GM21825 (cell line): ENCODE data around the gene CREBRF.
"Not testable (repeated sequence)": the region's sequence is repeated elsewhere in the genome, so short reads cannot be mapped to it uniquely, and the experiment has no call there.

Experiments
- ATAC-seq: cut with Tn5 transposase; IDR thresholded peaks from one replicate; pipeline ENCODE4 v1.9.1; 2021; ENCODE audit warnings: mild to moderate bottlenecking, moderate library complexity; ENCODE audit not compliant: unreplicated experiment

CREBRF gene

GRCh38 chr5:173075970-173076369 lies 19.8 kb downstream of the CREBRF start:
- ATAC-seq = no peak

- ATAC-seq = not testable (repeated sequence)
These were observed 20.3 kb downstream of the CREBRF start for GRCh38 chr5:173076471-173076870.

GRCh38 chr5:173078878-173079277 lies 22.7 kb downstream of the CREBRF start:
- no peak for ATAC-seq

GRCh38 chr5:173089581-173089980 lies 33.4 kb downstream of the CREBRF start:
- ATAC-seq = no peak

GRCh38 chr5:173090639-173091038 lies 34.5 kb downstream of the CREBRF start:
- no peak for ATAC-seq

GRCh38 chr5:173091981-173092380 lies 35.8 kb downstream of the CREBRF start:
- no peak for ATAC-seq

GRCh38 chr5:173093606-173094005 lies 37.5 kb downstream of the CREBRF start:
- no peak for ATAC-seq

GRCh38 chr5:173094012-173094661 lies 38.0 kb downstream of the CREBRF start:
- ATAC-seq = no peak

GRCh38 chr5:173098787-173099186 lies 42.6 kb downstream of the CREBRF start:
- no peak for ATAC-seq

GRCh38 chr5:173099461-173099860 lies 43.3 kb downstream of the CREBRF start:
- ATAC-seq = no peak

- no peak for ATAC-seq
These were observed 45.1 kb downstream of the CREBRF start for GRCh38 chr5:173101245-173101644.

GRCh38 chr5:173103411-173103810 lies 47.3 kb downstream of the CREBRF start:
- no peak for ATAC-seq

GRCh38 chr5:173108914-173109313 lies 52.8 kb downstream of the CREBRF start:
- ATAC-seq = no peak

GRCh38 chr5:173114536-173114935 lies 58.4 kb downstream of the CREBRF start:
- ATAC-seq = no peak

GRCh38 chr5:173119719-173120118 lies 63.6 kb downstream of the CREBRF start:
- no peak for ATAC-seq

- ATAC-seq = no peak
These were observed 67.3 kb downstream of the CREBRF start for GRCh38 chr5:173123416-173123815.

- ATAC-seq = not testable (repeated sequence)
These were observed 76.0 kb downstream of the CREBRF start for GRCh38 chr5:173132166-173132565.

- no peak for ATAC-seq
These were observed 82.6 kb downstream of the CREBRF start for GRCh38 chr5:173138707-173139106.

GRCh38 chr5:173139631-173140030 lies 83.5 kb downstream of the CREBRF start:
- ATAC-seq = no peak

- no peak for ATAC-seq
These were observed 84.6 kb downstream of the CREBRF start for GRCh38 chr5:173140769-173141168.

GRCh38 chr5:173143567-173143966 lies 87.4 kb downstream of the CREBRF start:
- ATAC-seq = no peak

- ATAC-seq = peak; percentile 85
These were observed 88.3 kb downstream of the CREBRF start, which contains the start of gene BNIP1 for GRCh38 chr5:173144200-173145176. BNIP1 (plus strand) TSS chr5:173144531; CDS start chr5:173144546, 15 bp downstream.
